ENCODE data around the gene TEX261. TPM values are rescaled to one million over a fixed set of nuclear protein-coding genes. Genes with fewer than 3 reads are reported as not detected.
A peak's percentile ranks its signal among the peaks of the same experiment; 100 is the strongest.
"Not testable (repeated sequence)": the region's sequence is repeated elsewhere in the genome, so short reads cannot be mapped to it uniquely, and the experiment has no call there.

Gene TEX261
- total RNA-seq, 1 donor from 2014 or later, result 27.4 TPM

DNA sequence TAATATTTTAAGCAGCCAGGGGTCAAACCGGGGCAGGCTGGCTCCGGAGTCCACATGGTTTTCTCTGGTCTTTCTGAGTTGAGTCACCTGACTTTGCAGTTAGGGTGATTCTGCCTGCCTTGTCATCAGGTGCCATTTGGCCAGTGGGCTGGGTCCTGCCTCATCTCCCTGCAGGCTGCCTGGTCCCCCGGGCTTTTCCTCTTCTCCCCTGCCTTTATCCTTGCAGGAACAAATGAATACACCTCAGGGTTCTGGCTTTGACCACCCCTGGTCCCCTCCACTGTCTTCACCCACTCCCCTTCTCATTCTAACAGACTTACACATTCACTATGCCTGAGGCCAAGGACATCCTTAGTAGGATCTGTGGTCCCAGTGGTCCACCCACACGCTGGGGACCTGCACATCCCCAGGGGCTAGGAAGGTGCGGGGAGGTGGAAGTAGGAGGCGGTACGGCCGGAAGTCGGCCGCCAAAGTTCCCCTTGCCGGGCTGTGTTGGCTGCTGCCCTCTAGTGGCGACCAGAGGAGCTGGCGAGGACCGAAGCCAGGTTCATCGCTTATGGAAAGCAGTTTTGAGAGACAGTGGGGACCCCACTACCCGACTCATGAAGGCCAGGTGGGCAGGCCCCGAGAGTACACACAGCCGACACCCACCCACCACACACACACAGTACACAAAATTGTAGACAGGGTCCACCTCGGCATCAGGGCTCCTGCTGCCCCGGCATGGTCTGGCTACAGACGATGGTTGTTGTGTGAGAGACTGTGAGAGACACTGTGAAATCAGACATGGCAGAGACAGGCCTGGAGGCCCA is 6.3 kb upstream of the TEX261 start:
- DNase-seq (ENCODE audit: low spot score), result peak; percentile 53

DNA sequence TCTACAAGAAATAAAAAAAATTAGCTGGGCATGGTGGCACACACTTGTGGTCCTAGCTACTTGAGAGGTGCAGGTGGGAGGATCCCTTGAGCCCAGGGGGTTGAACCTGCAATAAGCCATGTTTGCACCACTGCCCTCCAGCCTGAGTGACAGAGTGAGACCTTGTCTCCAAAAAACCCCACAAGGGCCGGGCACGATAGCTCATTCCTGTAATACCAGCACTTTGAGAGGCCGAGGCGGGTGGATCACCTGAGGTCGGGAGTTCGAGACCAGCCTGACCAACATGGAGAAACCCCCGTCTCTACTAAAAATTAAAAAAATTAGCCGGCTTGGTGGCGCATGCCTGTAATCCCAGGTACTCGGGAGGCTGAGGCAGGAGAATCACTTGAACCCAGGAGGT is 5.3 kb upstream of the TEX261 start:
- DNase-seq (ENCODE audit: low spot score), result not testable (repeated sequence)

DNA sequence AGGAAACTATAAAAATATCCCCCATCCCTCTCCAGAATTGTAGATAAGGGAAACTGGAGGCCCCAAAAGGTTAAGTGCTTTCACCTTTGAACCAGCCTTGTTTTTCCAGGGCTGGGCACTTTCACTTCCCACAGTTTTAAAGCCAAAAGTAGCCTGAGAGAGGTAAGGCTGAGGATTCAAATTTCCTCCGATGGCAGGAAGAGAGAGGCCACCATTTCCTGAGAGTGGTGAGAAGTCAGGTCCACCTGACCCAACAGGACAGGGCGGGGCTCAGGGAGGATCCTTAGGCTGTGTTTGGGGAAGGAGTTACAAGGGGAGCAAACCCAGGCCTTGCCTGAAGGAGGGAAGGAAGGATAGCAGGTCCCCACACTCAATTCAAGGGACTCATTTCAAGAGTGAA is 4.7 kb upstream of the TEX261 start:
- no peak for DNase-seq (ENCODE audit: low spot score)

DNA sequence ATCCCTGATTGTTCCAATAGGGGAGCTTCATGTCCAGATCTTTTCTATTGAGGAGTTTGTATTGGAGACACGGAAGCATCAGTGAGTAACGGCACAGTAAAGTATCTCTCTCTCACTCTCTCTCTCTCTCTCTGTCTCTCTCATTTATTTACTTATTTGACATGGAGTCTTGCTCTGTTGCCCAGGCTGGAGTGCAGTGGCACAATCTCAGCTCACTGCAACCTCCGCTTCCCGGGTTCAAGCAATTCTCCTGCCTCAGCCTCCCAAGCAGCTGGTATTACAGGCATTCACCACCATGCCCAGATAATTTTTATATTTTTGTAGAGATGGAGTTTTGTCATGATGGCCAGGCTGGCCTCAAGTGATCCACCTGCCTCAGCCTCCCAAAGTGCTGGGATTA is 4.2 kb upstream of the TEX261 start:
- DNase-seq (ENCODE audit: low spot score), result not testable (repeated sequence)

DNA sequence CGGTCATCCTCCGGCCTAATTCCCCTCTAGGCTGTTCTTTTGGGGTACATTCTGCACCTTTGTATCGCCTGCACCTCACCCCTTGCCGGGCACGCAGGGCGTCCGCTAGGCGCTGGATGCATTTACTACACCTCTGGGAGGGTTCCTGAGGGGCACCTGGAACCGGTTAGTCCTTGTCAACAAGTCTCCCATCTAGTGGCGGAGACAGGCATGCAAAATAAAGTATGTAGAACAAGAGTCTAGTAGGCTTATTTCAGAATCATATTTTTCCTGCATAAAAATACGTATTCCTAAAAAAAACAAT is 705 bp upstream of the TEX261 start:
- DNase-seq (ENCODE audit: low spot score), result peak; percentile 35

DNA sequence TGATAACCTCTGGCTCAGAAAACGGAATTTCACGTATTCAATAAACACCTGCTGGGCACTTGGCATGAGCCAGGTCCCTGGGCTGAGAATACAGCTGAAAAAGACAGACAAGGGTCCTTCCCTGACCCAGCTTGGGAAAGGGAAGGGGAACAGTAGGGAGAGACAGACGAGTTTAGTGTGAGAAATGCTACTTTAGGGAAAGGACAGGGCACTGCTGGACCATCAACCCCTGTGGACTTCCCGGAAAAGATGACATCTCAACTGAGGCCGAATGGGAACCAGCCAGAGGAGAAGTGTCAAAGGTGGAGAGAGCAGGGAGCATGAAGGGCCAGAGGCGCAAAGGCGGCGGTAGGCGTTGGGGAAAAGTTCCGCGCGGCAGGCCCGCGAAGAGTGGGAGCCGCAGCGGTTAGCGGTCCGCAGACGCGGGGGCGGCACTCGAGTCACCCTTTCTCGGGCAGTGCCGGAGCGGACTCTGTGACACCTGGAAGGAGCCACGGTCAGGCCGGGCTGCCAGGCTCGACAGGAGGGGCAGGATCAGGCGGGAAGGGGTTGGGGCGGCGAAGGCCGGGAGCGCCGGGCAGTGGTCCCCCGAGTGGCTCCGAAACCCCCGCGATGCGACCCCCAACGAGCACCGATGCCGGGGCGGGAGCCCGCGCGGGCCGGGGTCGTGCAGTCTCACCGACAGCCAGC is 519 bp downstream of the TEX261 start:
- DNase-seq (ENCODE audit: low spot score), result no peak

DNA sequence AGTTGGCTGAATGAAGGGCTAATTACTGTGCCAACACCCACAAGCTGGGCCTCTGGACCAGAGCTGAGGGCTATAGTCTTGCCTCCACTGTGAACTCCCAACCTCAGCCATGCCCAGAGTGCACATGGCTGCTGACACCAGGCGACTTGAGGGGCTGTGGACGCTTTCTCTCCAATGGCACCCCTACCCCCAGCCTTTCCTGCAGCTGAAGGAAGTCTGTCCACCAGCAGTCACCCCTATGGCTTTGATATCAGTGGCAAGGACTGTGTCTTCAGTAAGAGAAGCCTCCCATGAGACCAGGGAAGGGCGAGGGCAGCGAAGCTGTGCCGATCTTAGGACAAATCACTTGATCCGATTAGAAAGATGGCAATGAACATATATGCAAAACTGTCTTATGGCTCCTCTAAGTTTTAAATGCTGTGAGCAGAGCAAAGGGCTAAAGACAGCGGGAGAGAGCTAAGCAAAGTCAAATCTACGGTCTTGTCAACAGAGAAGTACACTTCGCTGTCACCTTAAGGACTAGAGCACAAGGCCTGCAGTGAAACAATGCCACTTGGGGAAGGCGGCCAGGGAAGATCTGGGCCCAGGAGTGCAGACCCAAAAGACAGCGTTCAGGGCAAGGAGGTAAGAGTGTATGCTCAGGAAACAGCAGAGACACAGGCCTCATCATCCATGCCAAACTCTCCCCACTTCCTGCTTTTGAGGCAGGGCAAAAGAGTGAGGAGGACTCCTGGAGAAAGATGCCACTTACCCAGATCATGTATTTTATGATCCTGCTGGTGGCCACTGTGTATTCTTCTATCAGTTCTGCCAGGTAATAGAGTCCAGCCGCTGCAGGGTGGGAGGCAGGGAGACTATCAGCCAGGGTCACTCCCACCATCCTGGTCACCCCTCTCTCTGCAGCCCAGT is 1.5 kb downstream of the TEX261 start:
- DNase-seq (ENCODE audit: low spot score), result no peak

DNA sequence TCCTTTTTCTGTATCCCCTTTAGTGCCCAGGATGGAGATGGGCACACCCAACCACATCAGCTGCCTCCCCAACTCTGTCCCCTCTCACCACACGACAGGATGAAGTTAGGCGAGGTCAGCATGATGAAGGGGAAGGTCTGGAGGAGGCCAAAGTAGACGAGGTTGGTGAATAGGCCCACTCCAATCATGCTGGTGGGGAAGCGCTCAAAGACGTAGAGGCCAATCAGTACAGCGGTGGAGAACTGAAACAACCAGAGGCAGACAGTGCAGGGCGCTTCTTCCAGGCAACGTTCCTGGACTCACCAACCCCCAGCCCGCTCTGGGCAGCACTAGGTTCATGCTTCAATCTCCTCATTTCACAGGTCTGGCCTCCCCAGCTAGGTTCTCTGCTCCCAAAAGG is 2.9 kb downstream of the TEX261 start:
- no peak for DNase-seq (ENCODE audit: low spot score)

DNA sequence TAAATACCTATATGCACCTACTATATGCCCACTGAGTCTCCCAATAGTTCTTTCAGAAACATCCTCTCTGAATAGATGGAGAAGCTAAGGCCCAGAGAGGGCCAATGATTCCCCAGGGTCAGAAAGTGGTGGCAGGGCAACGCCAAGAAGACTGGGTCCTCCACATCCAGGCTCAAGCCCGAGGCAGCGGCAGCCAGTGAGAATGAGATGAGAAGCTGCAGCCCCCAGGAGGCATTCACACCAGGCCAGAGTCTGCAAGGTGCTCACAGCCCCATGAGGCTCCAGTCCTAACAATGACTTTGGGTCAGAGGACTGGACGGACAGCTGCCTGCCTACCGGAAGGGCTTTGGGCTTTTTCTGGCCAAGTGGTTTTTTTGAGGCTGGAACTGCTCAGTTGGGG is 3.5 kb downstream of the TEX261 start:
- DNase-seq (ENCODE audit: low spot score), result no peak

DNA sequence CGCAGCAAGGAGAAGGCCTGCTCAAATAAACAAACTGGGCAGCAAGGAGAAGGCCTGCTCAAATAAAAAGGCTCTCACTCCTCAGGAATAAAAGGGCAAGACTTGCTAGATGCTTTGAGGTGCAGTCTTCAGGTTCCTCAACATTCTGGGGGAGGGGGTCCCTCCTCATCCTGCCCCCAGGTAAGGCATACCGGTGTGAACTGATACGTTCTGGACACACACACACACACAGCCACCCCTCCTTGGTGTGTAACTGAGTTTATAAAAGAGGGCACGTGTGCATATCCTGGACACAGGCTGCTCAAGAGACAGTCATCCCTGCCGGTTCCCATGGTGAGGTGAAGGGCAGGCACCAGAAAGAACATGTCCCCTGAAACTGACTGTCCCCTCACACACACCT is 4.5 kb downstream of the TEX261 start:
- no peak for DNase-seq (ENCODE audit: low spot score)

DNA sequence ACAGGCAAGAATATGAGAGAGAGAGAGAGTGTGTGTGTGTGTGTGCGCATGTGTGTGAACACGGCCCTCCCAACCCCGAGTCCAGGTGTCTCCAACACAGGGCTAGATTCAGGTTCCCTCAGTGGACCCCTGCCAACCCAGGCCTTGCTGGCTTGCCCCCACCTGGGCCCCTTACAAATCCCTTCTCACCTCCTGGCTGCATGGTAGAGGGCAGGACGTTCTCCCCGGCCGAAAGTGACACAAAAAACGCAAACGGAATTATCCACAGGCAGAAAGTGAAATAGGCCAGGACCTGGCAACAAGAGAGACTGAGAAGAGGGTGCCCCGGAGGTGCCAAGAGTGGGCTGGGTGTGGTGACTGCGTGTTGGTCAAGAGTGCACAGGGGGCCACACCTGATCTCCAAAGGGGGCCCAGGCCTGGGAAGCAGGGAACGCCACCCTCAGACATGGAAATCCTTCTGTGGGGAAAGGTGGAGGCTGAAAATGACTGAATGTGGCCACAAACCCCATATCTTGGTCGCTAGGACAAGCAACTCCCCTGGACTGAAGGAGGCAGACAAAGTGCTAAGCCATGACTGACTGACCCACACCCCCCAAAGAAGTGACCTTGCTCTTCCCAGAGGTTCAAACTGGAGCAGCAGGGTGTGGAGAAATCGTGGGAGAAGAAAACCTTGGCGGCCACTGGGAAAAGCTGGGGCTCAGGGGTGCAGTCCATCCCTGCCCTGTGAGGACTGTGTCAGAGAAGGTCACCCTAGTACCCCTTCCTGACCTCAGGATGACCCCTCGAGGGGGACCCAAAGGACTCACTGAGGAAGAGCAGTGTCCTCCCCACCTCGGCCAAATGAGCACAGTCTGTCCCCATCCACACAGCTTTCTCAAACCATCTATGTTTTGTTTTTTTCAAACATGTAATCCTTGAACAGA is 5.7 kb downstream of the TEX261 start:
- no peak for DNase-seq (ENCODE audit: low spot score)

DNA sequence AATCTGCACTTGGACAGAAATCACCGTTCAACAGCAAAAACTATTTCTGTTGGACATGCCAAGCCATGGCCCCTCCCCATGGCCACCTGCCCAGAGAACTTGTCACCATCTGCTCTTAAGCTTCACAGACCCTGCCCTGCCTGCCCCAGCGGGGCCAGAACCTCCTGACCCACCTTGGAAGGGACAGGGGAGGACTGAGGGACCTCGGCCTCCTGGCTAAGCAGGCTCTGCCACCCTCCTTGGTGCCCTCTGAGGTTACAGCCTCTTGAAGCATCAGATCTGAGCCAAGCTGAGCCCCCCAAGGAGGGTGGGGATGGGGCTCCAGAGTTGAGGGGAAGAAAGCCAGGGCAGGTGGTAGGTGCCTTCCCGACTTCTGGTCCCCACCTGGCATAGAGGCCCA is 6.5 kb downstream of the TEX261 start:
- no peak for DNase-seq (ENCODE audit: low spot score)

DNA sequence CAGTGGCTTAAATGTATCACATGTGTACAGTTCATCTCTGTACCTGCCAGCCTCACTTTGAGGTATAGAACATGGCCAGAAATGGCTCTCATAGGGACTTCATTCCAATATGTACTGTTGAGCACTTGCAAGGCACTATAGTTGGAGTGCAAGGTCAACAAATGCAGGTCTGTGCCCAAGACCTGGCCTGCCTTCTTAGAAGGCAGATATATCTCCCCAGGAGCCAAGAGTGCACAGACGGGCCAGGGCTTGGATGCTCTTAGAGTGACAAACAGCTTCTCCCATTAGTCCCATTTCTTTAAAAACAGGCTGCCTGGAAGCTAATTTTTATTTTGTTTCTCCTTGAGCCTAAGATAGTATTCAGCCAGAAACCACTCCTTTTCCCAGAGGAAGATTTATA is 7.3 kb downstream of the TEX261 start:
- DNase-seq (ENCODE audit: low spot score), result no peak

DNA sequence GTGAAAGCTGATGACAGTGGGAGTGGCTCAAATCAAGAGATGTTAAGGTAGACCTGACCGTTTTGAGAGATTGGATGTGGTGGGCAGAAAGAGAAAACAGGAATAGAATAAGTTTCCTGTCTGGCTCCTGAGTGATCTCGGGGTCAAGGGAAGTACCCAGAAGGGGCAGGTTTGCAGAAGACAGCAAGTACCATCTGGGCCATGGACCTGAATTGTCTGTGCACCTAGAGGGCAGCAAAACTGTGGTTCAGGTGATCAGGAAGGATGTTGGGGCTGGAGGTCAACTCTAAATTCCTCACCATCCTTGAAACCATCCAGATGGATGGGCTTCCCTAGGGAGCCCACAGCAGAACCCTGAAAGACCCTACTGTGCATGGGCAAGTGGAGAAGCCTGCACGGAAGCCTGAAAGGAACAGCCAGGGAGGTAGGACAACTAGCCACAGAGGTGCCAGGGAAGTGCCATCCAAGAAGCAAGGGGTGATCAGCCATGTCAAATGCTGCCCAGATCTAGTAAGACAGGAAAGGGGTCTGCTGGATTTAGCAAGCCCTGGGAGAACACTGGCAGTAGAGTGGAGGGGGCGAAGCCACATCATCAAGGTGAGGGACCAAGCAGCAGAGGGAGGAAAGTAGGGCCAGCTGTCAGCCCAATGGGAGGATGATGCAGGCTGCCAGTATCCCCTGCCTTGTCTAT is 8.0 kb downstream of the TEX261 start:
- no peak for DNase-seq (ENCODE audit: low spot score)

DNA sequence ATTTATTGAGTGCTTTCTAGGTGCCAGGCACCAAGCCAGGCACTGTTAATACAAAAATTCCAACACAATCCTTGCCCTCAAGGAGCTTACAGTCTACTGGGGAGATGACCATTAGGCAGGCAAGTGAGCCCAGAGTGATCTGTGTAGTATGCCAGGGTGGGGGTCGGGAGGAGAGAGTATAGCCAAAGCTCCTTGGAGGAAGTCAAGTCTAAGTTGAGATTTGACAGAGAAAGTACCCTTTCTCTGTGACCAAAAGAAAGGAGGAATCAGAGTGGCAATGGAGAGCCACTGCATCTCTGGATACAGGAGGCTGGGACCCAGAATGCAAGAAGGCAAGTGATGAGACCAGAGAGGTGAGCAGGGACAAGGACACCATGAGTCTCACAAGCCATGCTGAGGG is 8.7 kb downstream of the TEX261 start:
- DNase-seq (ENCODE audit: low spot score), result no peak

DNA sequence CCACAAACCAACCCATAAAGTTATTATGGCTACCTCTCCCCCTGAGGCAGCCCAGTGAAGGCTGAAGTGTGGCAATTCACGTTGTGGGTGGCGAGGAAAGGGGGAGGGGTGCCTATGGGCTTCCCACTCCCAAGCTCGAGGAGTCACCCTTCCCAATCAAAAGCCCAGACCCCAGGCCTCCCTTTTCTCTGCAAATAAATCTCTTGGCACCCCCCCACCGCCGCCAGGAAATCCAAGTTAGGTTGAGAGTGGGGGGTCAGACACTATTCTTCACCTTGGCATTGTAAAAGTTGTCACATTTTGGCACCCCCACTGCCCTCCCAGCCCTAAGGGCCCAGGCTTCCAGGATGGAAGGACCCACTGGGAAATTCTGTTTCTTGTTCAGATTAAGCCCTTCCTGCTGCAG is 9.4 kb downstream of the TEX261 start:
- DNase-seq (ENCODE audit: low spot score), result no peak

DNA sequence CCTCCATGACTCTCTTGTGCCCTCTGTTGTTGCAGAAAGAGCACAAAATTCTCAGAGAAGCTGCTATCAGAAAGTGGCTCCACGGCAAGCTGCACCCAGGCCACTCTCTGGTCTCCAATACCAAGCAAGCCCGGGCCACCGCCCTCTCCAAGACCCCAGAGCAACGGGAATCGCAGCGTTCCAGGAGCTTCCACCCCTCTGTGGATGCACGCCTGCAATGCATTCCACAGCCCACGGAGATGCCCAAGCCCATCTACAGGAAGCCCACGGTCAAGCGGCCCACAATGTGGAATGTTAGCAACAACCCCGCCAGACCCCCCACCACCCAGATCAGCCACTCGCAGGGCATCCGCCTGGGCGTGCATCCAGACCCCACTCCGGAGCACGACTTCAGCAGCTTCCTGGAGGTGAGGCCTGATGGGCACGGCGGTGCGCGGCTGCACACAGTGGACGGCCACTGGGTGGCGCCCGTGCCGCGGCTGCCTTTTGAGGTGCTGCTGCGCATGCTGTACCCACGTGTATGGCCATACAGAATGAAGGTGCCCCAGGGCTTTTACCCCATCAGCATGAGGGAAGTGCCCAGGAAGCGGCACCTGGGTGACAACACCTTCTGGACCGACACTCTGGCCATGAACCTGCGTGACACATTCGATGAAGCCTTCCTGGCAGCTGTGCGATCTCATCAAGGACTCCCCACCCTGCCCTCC is 9.9 kb downstream of the TEX261 start:
- DNase-seq (ENCODE audit: low spot score), result peak; percentile 18

DNA sequence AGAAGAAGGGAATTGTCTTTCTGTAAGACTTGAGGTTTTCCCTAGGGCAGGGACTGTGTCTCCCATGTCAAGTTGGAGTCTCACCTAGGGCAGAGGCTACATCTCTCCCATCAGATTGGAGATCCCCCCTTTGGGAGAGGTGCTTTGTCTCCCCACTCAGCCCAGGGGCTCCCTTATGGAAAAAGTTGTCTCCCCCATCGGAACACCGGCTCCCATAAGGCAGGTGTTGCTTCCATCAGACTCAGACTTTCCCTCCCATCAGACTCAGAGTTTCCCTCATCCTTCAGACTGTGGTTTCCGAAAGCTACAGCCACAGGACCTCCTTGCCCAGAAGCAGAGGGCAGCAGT is 10.5 kb downstream of the TEX261 start:
- no peak for DNase-seq (ENCODE audit: low spot score)

DNA sequence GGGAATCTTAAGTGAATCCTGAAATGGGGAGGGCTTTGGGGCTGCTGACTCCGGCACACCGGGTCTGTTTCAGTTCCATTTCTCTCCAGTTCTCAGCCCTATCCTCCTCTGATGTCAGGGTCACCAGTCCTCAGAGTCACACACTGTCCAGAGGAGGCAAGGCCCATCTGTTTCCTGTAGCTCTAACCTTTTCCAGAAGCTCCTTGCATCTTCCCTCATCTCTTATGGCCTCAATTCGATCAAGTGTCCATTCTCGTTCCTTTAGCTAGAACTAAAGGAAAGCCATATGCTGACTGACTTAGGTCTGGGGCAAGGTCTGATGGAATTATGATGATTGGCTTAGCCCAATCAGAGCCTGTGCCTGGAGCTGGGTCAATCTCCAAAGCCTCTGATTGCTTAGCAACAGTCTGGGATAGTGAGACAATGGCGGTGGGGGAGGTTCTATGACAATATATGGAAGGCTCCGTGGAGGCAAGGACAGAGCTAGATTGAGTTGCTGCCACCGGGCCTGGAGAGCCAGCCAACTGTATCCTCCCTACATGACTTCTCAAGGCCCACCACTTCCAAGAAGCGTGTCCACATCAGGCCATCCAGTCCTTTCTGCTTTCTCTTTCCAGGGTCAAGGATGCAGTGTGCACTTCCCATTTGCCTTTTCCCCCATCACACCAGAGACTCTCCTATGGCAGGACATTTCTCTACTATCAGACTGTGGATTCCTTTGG is 11.0 kb downstream of the TEX261 start:
- no peak for DNase-seq (ENCODE audit: low spot score)

DNA sequence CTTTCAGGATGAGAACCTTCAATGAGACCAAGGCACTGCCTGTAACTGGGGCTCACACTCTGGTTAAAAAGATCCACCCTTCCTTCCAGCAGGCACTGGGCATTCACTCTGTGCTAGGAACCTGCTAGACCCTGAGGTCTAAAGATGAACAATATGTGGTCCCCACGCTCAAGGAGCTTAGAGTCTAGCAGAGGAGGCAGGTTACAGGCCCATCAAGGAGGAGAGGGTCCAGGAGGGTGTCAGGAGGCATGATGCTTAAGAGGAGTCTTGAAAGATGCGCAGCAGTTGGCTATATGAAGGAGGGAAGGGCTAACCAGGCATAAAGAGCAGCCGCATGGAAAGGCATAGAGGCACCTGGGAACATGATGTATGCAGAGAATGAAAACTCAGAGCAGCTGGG is 11.7 kb downstream of the TEX261 start:
- DNase-seq (ENCODE audit: low spot score), result no peak

Data from umbilical cord (tissue), 2 donors.